GM10266 (cell line): ENCODE measurements around the gene IGFL1.
"Not testable (repeated sequence)": the region's sequence is repeated elsewhere in the genome, so short reads cannot be mapped to it uniquely, and the experiment has no call there.

Experiments
- DNase-seq: peaks from one replicate; pipeline ENCODE4 v3.0.0; 2012; ENCODE audit errors: extremely low spot score
- TF ChIP-seq, protein P1 (sequence below): IDR thresholded peaks from 2 replicates; pipeline ENCODE4 v1.5.1; 2012; ENCODE audit warnings: mild to moderate bottlenecking, low read depth; ENCODE audit not compliant: control insufficient read depth, insufficient read depth; ENCODE audit errors: missing control alignments

The IGFL1 gene

DNA sequence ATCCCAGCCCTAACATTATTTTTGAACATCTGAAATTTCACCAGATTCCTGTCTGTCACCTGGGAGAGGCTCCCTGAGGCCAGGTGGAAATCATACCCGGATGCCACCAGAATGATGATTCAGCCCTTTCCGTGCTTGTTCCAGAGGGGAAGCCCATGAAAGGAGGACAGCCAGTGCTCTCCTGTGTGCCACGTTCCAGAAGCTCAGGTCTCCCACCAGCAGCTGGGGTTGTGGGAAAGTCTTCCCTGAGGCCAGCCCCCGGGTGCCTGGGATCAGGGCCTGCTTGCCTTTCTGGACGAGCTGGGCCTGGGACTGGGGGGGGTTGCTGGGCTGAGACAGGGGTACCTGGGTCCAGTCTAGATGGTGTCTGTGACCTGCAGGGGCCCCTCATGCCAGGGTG is 25.5 kb upstream of the IGFL1 start:
- no peak for DNase-seq
- TF ChIP-seq, protein P1, sequence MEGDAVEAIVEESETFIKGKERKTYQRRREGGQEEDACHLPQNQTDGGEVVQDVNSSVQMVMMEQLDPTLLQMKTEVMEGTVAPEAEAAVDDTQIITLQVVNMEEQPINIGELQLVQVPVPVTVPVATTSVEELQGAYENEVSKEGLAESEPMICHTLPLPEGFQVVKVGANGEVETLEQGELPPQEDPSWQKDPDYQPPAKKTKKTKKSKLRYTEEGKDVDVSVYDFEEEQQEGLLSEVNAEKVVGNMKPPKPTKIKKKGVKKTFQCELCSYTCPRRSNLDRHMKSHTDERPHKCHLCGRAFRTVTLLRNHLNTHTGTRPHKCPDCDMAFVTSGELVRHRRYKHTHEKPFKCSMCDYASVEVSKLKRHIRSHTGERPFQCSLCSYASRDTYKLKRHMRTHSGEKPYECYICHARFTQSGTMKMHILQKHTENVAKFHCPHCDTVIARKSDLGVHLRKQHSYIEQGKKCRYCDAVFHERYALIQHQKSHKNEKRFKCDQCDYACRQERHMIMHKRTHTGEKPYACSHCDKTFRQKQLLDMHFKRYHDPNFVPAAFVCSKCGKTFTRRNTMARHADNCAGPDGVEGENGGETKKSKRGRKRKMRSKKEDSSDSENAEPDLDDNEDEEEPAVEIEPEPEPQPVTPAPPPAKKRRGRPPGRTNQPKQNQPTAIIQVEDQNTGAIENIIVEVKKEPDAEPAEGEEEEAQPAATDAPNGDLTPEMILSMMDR: no peak

DNA sequence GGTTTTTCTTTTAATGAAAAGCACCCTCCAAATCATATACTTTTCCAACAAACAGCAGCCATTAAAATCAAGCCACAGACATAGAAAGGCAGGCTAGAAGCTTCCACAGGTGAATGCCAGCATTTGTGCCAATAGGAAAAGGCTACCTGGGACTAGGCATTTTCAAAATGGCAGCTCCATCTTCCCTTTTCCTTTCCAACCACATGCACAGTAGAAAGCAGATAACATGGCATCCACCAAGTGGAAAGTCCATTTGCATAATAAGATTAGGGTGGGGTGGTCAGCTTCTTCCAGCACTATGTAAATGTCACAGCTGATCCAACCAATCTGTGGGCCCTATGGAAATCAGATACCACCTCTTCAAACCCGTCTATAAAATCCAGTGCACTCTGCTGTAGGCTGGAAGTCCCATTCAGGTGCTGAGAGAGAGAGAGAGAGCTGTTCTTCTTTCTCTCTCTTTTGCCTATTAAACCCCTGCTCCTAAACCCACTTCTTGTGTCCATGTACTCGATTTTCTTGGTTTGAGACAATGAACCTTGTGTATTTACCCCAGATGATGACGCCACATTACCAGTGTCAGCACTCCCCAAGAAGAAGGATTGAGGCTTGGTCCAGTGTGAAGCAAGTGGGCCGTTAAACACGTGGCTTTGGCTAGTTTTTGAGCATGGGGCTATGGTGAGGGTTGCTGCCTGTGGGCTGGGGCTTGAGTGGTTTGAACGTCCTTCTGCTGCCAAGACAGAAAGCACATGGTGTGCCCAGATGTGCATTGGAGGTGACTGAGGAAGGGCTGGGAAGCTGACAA is 24.2 kb upstream of the IGFL1 start:
- DNase-seq: no peak
- TF ChIP-seq, protein P1: no peak

DNA sequence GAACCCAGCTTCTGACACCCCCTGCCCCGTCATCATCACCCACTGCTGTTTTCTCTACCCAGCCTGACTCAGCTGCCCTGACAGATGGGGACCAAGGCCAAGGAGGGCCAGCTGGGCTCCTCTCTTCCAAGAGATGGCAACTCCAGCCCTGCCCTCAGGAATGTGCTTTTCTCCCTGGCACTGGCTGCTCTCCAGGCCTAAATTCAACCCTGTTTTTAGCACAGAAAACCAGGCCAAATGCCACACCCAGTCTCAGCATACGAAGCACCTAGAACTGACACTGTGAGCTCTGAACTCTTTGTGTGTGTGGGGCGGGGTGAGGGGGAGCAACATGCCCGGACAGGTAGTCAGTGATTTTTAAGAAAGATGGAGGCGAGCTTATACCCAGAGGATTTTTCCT is 23.4 kb upstream of the IGFL1 start:
- DNase-seq: no peak

DNA sequence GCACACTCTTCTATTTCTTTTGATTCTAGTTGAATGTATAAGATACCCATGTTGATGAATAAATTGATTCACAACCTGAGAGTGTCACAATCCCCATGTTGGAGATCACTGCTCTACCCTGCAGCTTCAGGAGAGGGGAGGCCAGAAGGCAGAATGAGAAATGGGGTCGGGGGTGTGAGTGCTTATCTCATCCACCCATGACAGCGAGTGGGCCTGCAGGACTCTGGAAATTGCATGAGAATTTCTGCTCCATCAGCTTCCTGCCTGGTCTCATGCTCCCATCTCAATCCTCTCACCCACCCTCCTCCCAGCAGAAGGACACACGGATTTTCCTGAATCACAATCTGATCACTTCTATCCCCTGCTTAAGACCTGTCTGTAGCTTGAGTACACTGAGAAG is 22.9 kb upstream of the IGFL1 start:
- no peak for DNase-seq
- TF ChIP-seq, protein P1: no peak

More for the DNA sequence above, 23.4 kb upstream of the IGFL1 start:
- TF ChIP-seq, protein P1: no peak

DNA sequence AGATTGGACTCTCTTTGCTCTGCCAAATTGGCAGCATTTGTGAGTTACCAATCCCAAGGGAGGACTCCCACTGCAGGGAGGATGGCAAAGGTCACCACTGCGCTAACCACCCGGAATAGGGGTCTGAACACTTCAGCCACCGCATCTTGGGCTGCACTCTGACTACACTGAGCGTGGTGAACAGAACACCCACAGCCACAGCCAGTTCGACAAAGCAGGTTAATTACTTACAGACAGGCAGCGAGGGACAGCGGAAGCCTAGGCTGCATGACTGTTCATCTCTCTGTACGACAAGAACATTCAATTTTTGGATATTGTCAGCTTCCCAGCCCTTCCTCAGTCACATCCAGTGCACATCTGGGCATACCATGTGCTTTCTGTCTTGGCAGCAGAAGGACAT is 21.7 kb upstream of the IGFL1 start:
- not testable (repeated sequence) for DNase-seq

DNA sequence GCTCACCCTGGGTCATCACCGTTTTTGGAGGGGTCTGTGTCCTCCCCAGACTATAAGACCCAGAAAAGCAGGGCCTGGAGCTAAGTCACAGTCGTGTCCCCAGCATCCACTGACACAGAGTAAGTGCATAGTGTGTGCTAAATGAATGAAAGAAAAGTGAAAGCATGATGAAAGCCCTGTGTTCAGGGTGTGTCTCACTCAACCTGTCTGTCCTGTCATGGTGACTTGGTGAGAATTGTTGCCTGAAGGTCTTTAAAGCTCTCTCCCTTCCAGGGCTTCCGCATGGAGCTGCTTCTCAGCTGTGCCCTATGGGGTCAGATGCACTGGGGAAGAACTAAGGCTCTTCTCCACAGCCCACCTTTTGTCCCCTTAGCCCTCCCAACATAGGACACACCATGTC is 20.5 kb upstream of the IGFL1 start:
- TF ChIP-seq, protein P1: no peak
- DNase-seq: no peak

DNA sequence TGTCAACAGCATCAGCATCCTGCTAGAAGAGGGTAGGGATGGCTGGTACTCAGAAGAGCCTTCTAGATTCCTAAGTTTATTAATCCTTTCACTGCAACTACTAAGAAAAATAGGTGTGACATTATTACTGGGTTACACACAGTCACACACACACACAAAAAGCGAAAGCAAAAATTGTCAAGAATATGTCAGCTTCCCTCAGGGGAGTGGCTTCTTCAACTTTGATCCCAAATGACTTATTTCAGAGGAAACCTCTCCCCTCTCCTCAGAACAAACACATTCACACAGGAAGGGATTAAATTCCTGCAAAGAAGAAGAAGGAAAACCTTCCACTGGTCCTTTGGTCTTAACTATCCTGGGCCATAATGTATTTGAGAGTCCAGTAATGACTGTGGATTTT is 20.1 kb upstream of the IGFL1 start:
- TF ChIP-seq, protein P1: no peak
- no peak for DNase-seq

DNA sequence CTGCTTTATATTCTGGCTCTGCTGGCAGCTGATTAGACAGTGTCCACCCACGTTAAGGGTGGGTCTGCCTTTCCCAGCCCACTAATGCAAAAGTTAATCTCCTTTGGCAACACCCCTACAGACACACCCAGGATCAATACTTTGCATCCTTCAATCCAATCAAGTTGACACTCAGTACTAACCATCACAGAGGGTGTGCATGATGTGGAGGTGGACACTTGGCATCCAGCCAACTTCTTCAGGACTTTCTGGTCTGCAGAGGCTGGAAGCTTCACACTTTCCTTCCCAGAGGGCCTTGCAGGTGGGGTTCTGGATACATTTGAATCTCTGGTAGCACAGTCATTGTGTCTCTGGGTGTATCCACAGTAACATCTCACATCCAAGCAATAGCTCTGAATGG is 18.9 kb upstream of the IGFL1 start:
- TF ChIP-seq, protein P1: no peak
- no peak for DNase-seq
